Immature natural killer cell (primary cell): ENCODE results near the gene BCKDHA. TPM values are rescaled to one million over a fixed set of nuclear protein-coding genes. Genes with fewer than 3 reads are reported as not detected.
A peak's percentile ranks its signal among the peaks of the same experiment; 100 is the strongest.
"Not testable (repeated sequence)": the region's sequence is repeated elsewhere in the genome, so short reads cannot be mapped to it uniquely, and the experiment has no call there.

Experiments used
- DNase-seq, 3 donors: peaks; one replicate each; pipeline ENCODE4 v3.0.0; 2022; ENCODE audit warnings: mixed read lengths in 1 of 3
- H3K27ac Mint-ChIP-seq, 6 donors: one replicate each; pipeline ENCODE4 v1.8.0; 2020; ENCODE audit warnings: mixed read lengths in 6 of 6, mild to moderate bottlenecking in 5 of 6, inconsistent platforms in 4 of 6, moderate library complexity in 3 of 6
- H3K27me3 Mint-ChIP-seq, 3 donors: one replicate each; pipeline ENCODE4 v1.8.0; 2020 to 2021; ENCODE audit warnings: low read depth in 3 of 3, mild to moderate bottlenecking in 3 of 3, mixed read lengths in 3 of 3, moderate library complexity in 3 of 3, inconsistent platforms in 1 of 3
- H3K36me3 Mint-ChIP-seq, 3 donors: one replicate each; pipeline ENCODE4 v1.8.0; 2020; ENCODE audit warnings: mixed read lengths in 3 of 3, inconsistent platforms in 2 of 3, mild to moderate bottlenecking in 2 of 3
- H3K4me1 Mint-ChIP-seq, 2 donors: one replicate each; pipeline ENCODE4 v1.8.0; 2020; ENCODE audit warnings: inconsistent platforms in 2 of 2, mild to moderate bottlenecking in 2 of 2, mixed read lengths in 2 of 2, moderate library complexity in 1 of 2
- H3K4me3 Mint-ChIP-seq, 5 donors: one replicate each; pipeline ENCODE4 v1.8.0; 2020; ENCODE audit warnings: mild to moderate bottlenecking in 5 of 5, mixed read lengths in 5 of 5, inconsistent platforms in 3 of 5, moderate library complexity in 3 of 5
- H3K9me3 Mint-ChIP-seq, 6 donors: one replicate each; pipeline ENCODE4 v1.8.0; 2020; ENCODE audit warnings: mild to moderate bottlenecking in 6 of 6, mixed read lengths in 6 of 6, inconsistent platforms in 4 of 6, moderate library complexity in 3 of 6
- polyA plus RNA-seq, 3 donors: library from polyadenylated mRNA; unstranded; fragments of 300-500 nt; fragmentation: Illumina TruSeq; gene quantifications; one replicate each; pipeline ENCODE4 v1.2.3, GENCODE V29; 2021

Gene BCKDHA
- polyA plus RNA-seq, 3 donors from 2014 or later: 70.8 to 76.9 (median 75.5) TPM

DNA sequence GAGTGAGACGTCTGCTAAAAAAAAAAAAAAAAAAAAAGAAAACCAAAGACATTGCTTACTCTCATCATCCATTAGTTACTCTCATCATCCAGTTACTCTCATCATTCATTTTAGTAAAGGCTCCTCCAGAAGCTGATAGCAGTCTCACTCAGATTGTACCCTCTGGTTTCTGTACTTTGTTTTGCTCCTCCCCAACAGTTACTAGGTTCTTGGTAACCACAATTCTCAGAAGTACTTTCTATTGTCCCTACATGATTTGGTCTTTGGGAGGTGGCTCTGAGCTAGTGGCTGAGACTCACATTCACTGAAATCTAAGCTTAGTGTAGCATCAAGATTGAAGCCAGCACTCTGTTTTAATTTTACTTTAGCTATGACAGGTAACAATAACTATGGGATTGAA is 59.6 kb downstream of the BCKDHA start:
- H3K27ac Mint-ChIP-seq: no peak overlapping the region
- no peaks in the 10 kb centered on the region for H3K36me3 Mint-ChIP-seq
- no peak for DNase-seq
- no peaks in the 10 kb centered on the region for H3K9me3 Mint-ChIP-seq
- peaks cover 0 to 32% (median 5%) of the 10 kb centered on the region in 3 donors for H3K27me3 Mint-ChIP-seq
- H3K4me1 Mint-ChIP-seq: no peaks in the 10 kb centered on the region
- H3K4me3 Mint-ChIP-seq: no peak overlapping the region

GRCh38 chr19:41462497-41462896 is 64.9 kb downstream of the BCKDHA start:
- no peak for DNase-seq
- H3K27ac Mint-ChIP-seq: no peak overlapping the region
- H3K27me3 Mint-ChIP-seq: peaks cover 6 to 29% (median 12%) of the 10 kb centered on the region in 3 donors
- H3K36me3 Mint-ChIP-seq: no peaks in the 10 kb centered on the region
- no peak overlapping the region for H3K4me3 Mint-ChIP-seq
- H3K9me3 Mint-ChIP-seq: no peaks in the 10 kb centered on the region
- peaks cover 5 to 12% of the 10 kb centered on the region in 2 donors for H3K4me1 Mint-ChIP-seq

DNA sequence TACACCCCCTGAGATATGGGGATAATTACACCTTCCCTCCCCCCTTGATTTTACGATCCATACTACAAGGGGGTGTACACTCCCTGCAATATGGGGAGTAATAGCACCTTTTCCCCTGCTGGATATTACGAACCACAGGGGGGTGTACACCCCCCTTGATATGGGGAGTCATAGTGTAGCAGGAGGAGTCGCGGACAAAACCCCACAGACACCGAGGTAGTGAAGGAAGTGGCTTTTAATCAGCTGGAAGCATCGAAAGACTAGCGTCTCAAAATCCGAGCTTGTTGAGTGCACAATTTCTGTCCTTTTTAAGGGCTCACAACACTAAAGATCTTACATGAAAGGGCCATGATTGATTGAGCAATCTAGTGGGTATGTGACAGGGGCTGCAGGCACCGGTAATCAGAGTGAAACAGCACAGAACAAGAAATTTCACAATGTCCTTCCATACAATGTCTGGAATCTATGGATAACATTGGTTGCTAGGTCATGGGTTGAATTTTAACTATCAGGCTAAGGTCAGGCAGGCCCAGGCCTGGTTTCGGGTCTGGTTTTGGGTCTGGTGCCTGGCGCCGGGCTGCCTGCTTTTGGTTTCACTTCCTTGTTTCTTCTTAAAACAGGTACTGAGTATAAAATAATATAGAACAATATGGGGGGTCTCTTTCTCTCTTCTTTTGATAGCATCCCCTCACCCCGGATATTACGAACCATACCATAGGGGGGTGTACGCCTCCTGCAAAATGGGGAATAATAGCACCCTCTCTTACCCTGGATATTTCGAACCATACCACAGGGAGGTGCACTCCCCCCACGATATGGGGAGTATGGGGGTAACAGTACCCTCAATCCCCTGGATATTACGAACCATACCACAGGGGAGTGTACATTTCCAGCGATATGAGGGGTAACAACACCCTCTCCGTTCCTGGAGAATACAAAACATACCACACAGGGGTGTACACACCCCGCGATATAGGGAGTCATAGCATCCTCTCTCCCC is 65.9 kb downstream of the BCKDHA start:
- peaks cover 5 to 12% of the 10 kb centered on the region in 2 donors for H3K4me1 Mint-ChIP-seq
- peak in 1 of 3 donors; percentile 5 for DNase-seq
- peak overlapping the region in 4 of 5 donors; percentile 30 to 62 (median 44) for H3K4me3 Mint-ChIP-seq
- peak overlapping the region in 5 of 6 donors; percentile 17 to 82 (median 56) for H3K27ac Mint-ChIP-seq
- not testable (repeated sequence) for H3K36me3 Mint-ChIP-seq, H3K9me3 Mint-ChIP-seq
- peaks cover 6 to 28% (median 12%) of the 10 kb centered on the region in 3 donors for H3K27me3 Mint-ChIP-seq

Other genes starting within 250 kb of the BCKDHA start
- gene CYP2S1, start 204.6 kb upstream of the BCKDHA start, polyA plus RNA-seq: 1 to 10 TPM in 1 of 3 donors, under 1 TPM in 1, not detected in 1; 0.17 to 1.4 TPM
- 1 to 10 TPM in 1 of 3 donors, under 1 TPM in 2; 0.61 to 1.2 (median 0.97) TPM for gene AXL, start 178.6 kb upstream of the BCKDHA start, polyA plus RNA-seq
- 100 to 1,000 TPM in 1 of 3 donors, 10 to 100 TPM in 2; 23.3 to 103 (median 48.8) TPM for gene HNRNPUL1, start 133.4 kb upstream of the BCKDHA start, polyA plus RNA-seq
- 10 to 100 TPM; 14.2 to 38.2 (median 16.9) TPM for gene CCDC97, start 87.6 kb upstream of the BCKDHA start, polyA plus RNA-seq
- gene TGFB1, start 43.9 kb upstream of the BCKDHA start, polyA plus RNA-seq: 100 to 1,000 TPM in 1 of 3 donors, 10 to 100 TPM in 2; 51.4 to 196 (median 66.4) TPM
- 10 to 100 TPM in 2 of 3 donors, 1 to 10 TPM in 1; 8.9 to 14.8 (median 14.7) TPM for gene B9D2, start 33.7 kb upstream of the BCKDHA start, polyA plus RNA-seq
- 1 to 10 TPM; 5.2 to 7.0 (median 6.1) TPM for gene TMEM91, start 21.3 kb upstream of the BCKDHA start, polyA plus RNA-seq
- gene EXOSC5, start 459 bp upstream of the BCKDHA start, polyA plus RNA-seq: 10 to 100 TPM; 44.0 to 58.6 (median 50.3) TPM
- gene B3GNT8, start 29.6 kb downstream of the BCKDHA start, polyA plus RNA-seq: 1 to 10 TPM in 1 of 3 donors, under 1 TPM in 1, not detected in 1; 0.23 to 1.3 TPM
- 10 to 100 TPM; 70.5 to 90.4 (median 77.3) TPM for gene DMAC2, start 42.1 kb downstream of the BCKDHA start, polyA plus RNA-seq
- gene ERICH4, start 45.3 kb downstream of the BCKDHA start, polyA plus RNA-seq: not detected
- 10 to 100 TPM; 16.0 to 44.9 (median 43.7) TPM for gene CEACAM21, start 178.3 kb downstream of the BCKDHA start, polyA plus RNA-seq
- gene CEACAM4, start 229.3 kb downstream of the BCKDHA start, polyA plus RNA-seq: under 1 TPM in 1 of 3 donors, not detected in 2; 0.61 TPM